Large intestine (tissue), 3 donors: ENCODE measurements around the gene TENT4B. TPM values are rescaled to one million over a fixed set of nuclear protein-coding genes. Genes with fewer than 3 reads are reported as not detected.

Source experiments
- DNase-seq, 2 donors: peaks; one replicate each; pipeline versions ENCODE4 v3.0.0 to v3.0.0-alpha.2; 2013
- H3K27ac ChIP-seq: one replicate; pipeline ENCODE4 v1.5.1; 2013; ENCODE audit warnings: low read length
- H3K27me3 ChIP-seq: 2 replicates; pipeline ENCODE4 v1.6.1; 2013; ENCODE audit warnings: low read length; ENCODE audit not compliant: control insufficient read depth, insufficient read depth
- H3K36me3 ChIP-seq: 2 replicates; pipeline ENCODE4 v1.6.1; 2013; ENCODE audit warnings: low read length; ENCODE audit not compliant: control insufficient read depth, insufficient read depth
- H3K4me1 ChIP-seq: one replicate; pipeline ENCODE4 v1.6.1; 2013; ENCODE audit warnings: low read length; ENCODE audit not compliant: control insufficient read depth, insufficient read depth
- H3K4me3 ChIP-seq: one replicate; pipeline ENCODE4 v1.5.1; 2013; ENCODE audit warnings: low read length
- H3K9me3 ChIP-seq: one replicate; pipeline ENCODE4 v1.6.1; 2013; ENCODE audit warnings: mild to moderate bottlenecking, low read depth, low read length, moderate library complexity; ENCODE audit not compliant: control insufficient read depth
- WGBS: methylation state at CpG from one replicate; pipeline ENCODE4 v1.1.5; 2013; ENCODE audit warnings: low lambda C conversion rate; ENCODE audit not compliant: insufficient coverage; 5-methylcytosine and 5-hydroxymethylcytosine counted together
- polyA plus RNA-seq: library from polyadenylated mRNA; unstranded; fragments of 120-200 nt; gene quantifications from one replicate; pipeline ENCODE4 v1.2.1, GENCODE V29; 2013

The TENT4B gene
- polyA plus RNA-seq, 1 donor = 17.2 TPM

GRCh38 chr16:50207652-50208051 is 54.5 kb downstream of the TENT4B start:
- Histone ChIP-seq H3K4me1 (peaks cover 50% of the 10 kb centered on the region), H3K9me3 (no peaks in the 10 kb centered on the region), H3K27ac (no peak overlapping the region), H3K36me3 (peaks cover 9% of the 10 kb centered on the region), H3K4me3 (no peak overlapping the region), H3K27me3 (no peaks in the 10 kb centered on the region)
- DNase-seq = no peak
- WGBS = no CpG with 5 or more reads among the region's 3 CpGs

DNA sequence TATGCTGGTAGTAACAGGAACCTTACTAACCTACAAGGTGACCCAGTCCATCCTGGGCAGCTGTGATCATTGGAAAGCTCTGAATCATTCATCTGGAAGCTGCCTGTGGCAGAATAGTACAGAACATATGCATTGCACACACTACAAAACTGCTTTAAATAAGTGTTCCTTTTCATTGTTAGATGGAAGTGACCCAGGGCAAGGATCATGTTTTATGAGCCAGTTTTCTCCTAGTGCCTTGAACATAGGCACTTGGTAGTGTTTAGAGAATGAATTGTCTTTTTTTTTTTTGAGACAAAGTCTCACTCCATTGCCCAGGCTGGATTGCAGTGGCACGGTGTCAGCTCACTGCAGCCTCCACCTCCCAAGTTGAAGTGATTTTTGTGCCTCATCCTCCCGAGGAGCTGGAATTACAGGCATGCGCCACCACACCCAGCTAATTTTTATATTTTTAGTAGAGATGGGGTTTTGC is 55.4 kb downstream of the TENT4B start:
- Histone ChIP-seq H3K27ac (no peak overlapping the region), H3K36me3 (peaks cover 16% of the 10 kb centered on the region), H3K4me1 (peaks cover 44% of the 10 kb centered on the region), H3K4me3 (no peak overlapping the region), H3K27me3 (no peaks in the 10 kb centered on the region), H3K9me3 (no peaks in the 10 kb centered on the region)
- DNase-seq = peak in 1 of 2 donors; percentile 41
- no CpG with 5 or more reads among the region's 3 CpGs for WGBS

- Histone ChIP-seq H3K9me3 (no peaks in the 10 kb centered on the region), H3K27me3 (no peaks in the 10 kb centered on the region), H3K27ac (peak overlapping the region; percentile 14), H3K4me1 (peaks cover 32% of the 10 kb centered on the region), H3K4me3 (no peak overlapping the region), H3K36me3 (peaks cover 21% of the 10 kb centered on the region)
- peak; percentile 29 to 61 for DNase-seq
- WGBS = no CpG with 5 or more reads among the region's 7 CpGs
Measured at GRCh38 chr16:50209546-50210265, 56.6 kb downstream of the TENT4B start.

DNA sequence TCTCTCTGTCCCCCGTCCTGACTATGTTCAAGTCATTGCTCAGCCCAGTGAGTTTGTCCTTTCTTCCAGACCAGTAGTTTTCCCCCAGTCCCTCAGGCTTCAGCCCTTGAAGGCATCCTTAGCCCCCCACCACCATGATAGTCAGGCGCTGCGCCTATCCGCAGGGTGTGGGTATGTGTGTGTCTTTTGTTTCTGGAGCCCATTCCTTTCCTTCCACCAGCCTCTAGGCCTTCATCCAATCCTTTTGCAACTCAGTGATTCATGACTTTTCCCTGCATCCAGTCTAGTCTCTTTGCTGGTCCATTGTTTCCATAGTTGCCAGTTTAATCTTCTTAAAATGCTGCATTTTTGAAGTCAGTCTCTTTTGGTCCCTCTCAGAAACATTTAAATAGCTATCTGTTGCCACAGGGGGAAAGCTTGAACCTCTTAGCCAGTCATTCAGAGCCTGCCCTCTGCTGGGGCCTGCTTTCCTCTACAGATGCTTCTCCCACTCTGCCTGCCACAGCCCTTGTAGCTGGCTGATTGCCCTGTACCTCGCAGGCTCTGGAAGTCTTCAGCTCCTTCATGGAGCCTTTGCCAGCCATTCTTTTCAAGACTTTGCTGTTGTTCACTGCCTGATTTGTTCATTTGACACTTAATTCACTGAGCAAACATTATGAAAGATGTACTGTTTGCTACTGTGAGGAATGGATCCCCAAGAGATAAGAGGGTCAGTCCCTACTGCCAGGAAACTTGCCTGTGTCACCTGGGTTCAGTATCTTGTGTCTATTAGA is 57.3 kb downstream of the TENT4B start:
- peak; percentile 70 to 76 for DNase-seq
- peaks cover 32% of the 10 kb centered on the region for H3K4me1 ChIP-seq
- no peak overlapping the region for H3K4me3 ChIP-seq

DNA sequence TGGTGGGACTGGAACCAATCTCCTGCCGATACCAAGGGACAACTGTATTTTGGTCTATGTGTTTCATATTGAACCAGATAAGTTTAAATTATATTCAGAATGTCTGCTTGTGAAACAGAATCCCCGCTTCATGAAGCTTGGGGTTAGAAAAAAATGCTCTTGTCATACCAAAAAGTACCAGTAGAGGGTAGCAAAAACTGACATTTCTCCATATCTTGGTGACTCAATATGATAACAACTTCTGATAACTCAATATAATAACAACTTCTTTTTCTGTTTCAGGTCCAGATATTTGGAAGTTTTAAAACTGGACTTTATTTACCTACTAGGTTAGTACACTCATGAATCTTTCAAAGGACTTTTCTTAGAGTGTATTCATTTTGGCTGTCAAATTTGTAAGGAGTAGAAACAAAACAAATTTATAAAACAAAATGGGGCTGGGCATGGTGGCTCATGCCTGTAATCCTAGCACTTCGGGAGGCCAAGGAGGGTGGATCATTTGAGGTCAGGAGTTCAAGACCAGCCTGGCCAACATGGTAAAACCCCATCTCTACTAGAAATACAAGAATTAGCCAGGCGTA is 60.9 kb downstream of the TENT4B start:
- Histone ChIP-seq H3K9me3 (no peaks in the 10 kb centered on the region), H3K4me1 (peaks cover 19% of the 10 kb centered on the region), H3K4me3 (no peak overlapping the region), H3K36me3 (peaks cover 52% of the 10 kb centered on the region), H3K27me3 (no peaks in the 10 kb centered on the region), H3K27ac (no peak overlapping the region)
- peak; percentile 35 to 52 for DNase-seq
- no CpG with 5 or more reads among the region's 4 CpGs for WGBS

More for the DNA sequence above, 57.3 kb downstream of the TENT4B start:
- peaks cover 25% of the 10 kb centered on the region for H3K36me3 ChIP-seq
- H3K9me3 ChIP-seq = no peaks in the 10 kb centered on the region
- no CpG with 5 or more reads among the region's 5 CpGs for WGBS
- no peak overlapping the region for H3K27ac ChIP-seq
- no peaks in the 10 kb centered on the region for H3K27me3 ChIP-seq

DNA sequence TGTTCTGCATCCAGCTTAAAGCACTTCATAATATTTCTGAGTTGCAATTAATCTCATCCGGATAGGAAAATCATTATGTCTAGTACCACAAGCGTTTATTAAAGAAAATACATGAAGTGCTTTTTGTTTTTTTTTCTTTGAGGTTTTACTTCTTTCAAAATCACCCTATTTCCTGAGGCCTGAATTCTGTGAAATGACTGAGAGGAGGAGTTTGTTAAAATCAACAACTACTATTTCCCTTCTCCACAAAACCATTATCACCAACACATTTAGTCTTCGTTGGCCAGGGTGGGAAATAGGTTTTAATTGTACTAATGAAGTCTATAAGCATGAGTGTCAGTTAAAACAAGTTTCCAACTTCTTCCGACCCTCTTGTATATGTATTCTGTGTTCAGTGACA is 62.6 kb downstream of the TENT4B start:
- 100% methylated on average over 2 of the region's 4 CpGs for WGBS

DNA sequence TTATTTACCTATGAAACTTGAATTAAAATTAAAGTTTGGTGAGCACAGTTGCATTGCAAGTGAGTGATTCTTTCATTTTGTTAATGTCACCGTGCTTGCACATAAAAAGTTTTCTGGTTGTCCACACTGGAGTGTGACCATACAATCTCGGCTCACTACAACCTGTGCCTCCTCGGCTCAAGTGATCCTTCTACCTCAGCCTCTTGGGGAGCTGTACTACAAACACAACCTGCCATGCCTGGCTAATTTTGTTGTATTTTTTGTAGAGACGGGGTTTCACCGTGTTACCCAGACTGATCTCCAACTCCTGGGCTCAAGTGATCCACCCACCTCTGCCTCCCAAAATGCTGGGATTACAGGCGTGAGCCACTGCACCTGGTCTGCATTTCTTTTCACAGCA is 63.1 kb downstream of the TENT4B start:
- Histone ChIP-seq H3K27me3 (no peaks in the 10 kb centered on the region), H3K9me3 (no peaks in the 10 kb centered on the region), H3K4me3 (no peak overlapping the region), H3K4me1 (no peaks in the 10 kb centered on the region), H3K27ac (no peak overlapping the region), H3K36me3 (peaks cover 62% of the 10 kb centered on the region)
- no peak for DNase-seq
- WGBS = 100% methylated on average over 2 of the region's 6 CpGs

More for the DNA sequence above, 62.6 kb downstream of the TENT4B start:
- no peaks in the 10 kb centered on the region for H3K27me3 ChIP-seq
- no peak overlapping the region for H3K27ac ChIP-seq
- H3K9me3 ChIP-seq = no peaks in the 10 kb centered on the region
- no peak overlapping the region for H3K4me3 ChIP-seq
- peaks cover 56% of the 10 kb centered on the region for H3K36me3 ChIP-seq
- DNase-seq = no peak
- peaks cover 4% of the 10 kb centered on the region for H3K4me1 ChIP-seq

- H3K4me3 ChIP-seq = no peak overlapping the region
- H3K36me3 ChIP-seq = peaks cover 61% of the 10 kb centered on the region
- WGBS = 100% methylated on average over 4 of the region's 4 CpGs
- no peaks in the 10 kb centered on the region for H3K9me3 ChIP-seq
- no peak overlapping the region for H3K27ac ChIP-seq
- H3K27me3 ChIP-seq = no peaks in the 10 kb centered on the region
- H3K4me1 ChIP-seq = no peaks in the 10 kb centered on the region
- no peak for DNase-seq
Measured at GRCh38 chr16:50219402-50219975, 66.4 kb downstream of the TENT4B start.

DNA sequence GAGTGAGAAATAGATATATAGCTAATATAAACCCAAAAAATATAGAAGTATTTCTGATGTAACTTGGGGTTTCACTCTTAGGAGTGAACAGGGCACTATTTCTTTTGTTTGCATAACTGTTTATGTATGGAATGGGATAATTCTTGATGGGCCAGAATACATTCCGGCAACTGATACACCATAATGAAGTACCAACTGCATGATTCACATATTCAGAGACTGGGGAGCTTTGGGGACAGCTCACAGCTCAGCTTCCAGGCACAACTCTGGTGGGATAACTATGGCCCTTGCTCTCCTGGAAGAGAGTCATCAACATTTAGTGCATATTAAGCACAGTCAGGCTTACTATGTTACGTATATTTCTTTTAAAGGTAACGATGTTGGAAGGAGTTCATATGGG is 71.2 kb downstream of the TENT4B start:
- DNase-seq = no peak
- Histone ChIP-seq H3K9me3 (no peaks in the 10 kb centered on the region), H3K4me3 (no peak overlapping the region), H3K36me3 (peaks cover 54% of the 10 kb centered on the region), H3K27me3 (no peaks in the 10 kb centered on the region), H3K27ac (no peak overlapping the region), H3K4me1 (no peaks in the 10 kb centered on the region)
- 100% methylated on average over 1 of the region's 3 CpGs for WGBS

DNA sequence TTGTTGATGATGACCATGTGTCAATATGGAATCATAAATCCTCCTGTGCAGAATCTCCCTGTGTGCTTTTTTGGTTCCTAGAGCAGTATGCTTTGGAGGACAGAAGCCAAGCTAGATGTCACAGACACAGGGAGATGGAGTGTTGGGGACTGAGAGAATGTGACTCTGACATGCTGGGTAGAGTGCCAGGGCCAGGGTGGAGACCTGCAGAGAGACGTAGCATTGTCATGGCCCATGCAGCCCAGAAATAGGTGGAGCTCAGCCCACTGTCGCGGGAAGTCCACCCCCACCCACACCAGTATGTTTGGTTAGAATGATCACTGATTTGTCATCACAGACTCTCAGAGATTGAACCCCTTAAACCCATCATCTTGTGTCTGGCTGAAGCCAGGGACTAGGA is 74.0 kb downstream of the TENT4B start:
- Histone ChIP-seq H3K27ac (no peak overlapping the region), H3K9me3 (no peaks in the 10 kb centered on the region), H3K4me1 (no peaks in the 10 kb centered on the region), H3K36me3 (peaks cover 41% of the 10 kb centered on the region), H3K4me3 (no peak overlapping the region), H3K27me3 (no peaks in the 10 kb centered on the region)
- DNase-seq = no peak
- no CpG with 5 or more reads among the region's 3 CpGs for WGBS
